Activated T-helper 2 cell treated with anti-CD3 and anti-CD28 coated beads, Interferon-gamma antibody, Interleukin-2, Interleukin-4, amounts not matched to agents 10 μg/mL and 5 μg/mL and 100 μg/mL, durations not matched to agents 14 hours and 24 hours and 36 hours (primary cell): Measurements from ENCODE around the gene KSR1. TPM values are rescaled to one million over a fixed set of nuclear protein-coding genes. Genes with fewer than 3 reads are reported as not detected.
"Not testable (repeated sequence)": the region's sequence is repeated elsewhere in the genome, so short reads cannot be mapped to it uniquely, and the experiment has no call there.

ENCODE experiments used
- DNase-seq: peaks from one replicate; pipeline ENCODE4 v3.0.0; 2021; ENCODE audit warnings: low spot score
- H3K27ac Mint-ChIP-seq: one replicate; pipeline ENCODE4 v1.8.0; 2021; ENCODE audit warnings: mixed read lengths
- H3K27me3 Mint-ChIP-seq: one replicate; pipeline ENCODE4 v1.8.0; 2021; ENCODE audit warnings: low read depth, mixed read lengths
- H3K36me3 Mint-ChIP-seq: one replicate; pipeline ENCODE4 v1.8.0; 2021; ENCODE audit warnings: low read depth, mixed read lengths
- H3K4me1 Mint-ChIP-seq: one replicate; pipeline ENCODE4 v1.8.0; 2021; ENCODE audit warnings: low read depth, mixed read lengths
- H3K4me3 Mint-ChIP-seq: one replicate; pipeline ENCODE4 v1.8.0; 2021; ENCODE audit warnings: low read depth, mild to moderate bottlenecking, moderate library complexity, mixed read lengths
- H3K9me3 Mint-ChIP-seq: one replicate; pipeline ENCODE4 v1.8.0; 2021; ENCODE audit warnings: mixed read lengths
- intact Hi-C: fragments of 100-400 bp; cut with micrococcal nuclease; formaldehyde crosslinking; loops from one replicate; pipeline ENCODE4 v1.15.1; 2023
- total RNA-seq: library from RNA; stranded (reverse); gene quantifications from 2 replicates; pipeline ENCODE4 v1.2.3, GENCODE V29; 2022

Gene KSR1
- total RNA-seq, 1 donor from 2014 or later: 96.5 TPM

DNA sequence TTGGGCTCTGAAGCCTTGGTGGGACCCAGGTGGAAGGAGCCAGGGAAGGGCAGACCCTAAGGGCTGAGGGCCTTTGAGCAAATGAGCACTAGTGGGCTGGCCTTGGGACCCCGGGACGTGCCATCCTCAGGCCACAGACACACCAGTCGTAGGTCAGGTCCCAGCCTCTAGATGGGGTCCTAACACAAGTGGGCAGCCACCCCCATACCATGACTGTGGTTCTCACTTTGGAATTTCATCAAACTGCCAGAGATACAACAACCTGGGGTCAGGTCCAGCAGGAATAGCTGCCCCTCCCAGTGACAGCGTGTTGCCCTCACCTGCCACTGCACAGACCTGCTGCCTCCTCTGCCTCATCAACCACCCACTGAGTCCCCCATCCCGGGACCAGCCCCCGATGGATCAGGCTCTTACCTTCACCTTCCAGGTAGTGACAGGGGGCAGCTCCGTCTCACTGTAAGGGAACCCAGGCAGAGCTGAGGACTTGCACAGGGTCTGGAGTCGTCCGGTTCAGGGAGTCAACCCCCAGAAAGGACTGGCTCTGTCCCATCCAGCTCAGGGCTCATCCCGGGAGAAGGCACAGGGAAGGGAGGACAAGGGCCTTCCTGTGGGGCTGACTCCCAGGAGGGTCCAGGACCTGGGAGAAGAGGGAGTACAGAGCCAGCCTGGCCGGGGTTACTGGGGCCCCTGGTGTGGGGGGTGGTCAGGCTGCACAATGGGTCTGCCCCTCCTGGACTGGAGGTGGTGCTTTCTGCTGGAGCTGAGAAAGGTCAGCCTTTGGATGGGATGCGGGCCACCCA is 214.7 kb downstream of the KSR1 start:
- Mint-ChIP-seq H3K9me3 (no peaks in the 10 kb centered on the region), H3K27ac (no peak overlapping the region), H3K36me3 (no peaks in the 10 kb centered on the region), H3K27me3 (no peaks in the 10 kb centered on the region), H3K4me1 (no peaks in the 10 kb centered on the region), H3K4me3 (no peak overlapping the region)
- intact Hi-C loops: no loop called here
- no peak for DNase-seq

GRCh38 chr17:27671591-27671910 is 215.3 kb downstream of the KSR1 start:
- H3K27me3 Mint-ChIP-seq: no peaks in the 10 kb centered on the region
- H3K9me3 Mint-ChIP-seq: no peaks in the 10 kb centered on the region
- H3K36me3 Mint-ChIP-seq: no peaks in the 10 kb centered on the region
- H3K27ac Mint-ChIP-seq: no peak overlapping the region
- intact Hi-C loops: no loop called here
- DNase-seq: no peak
- no peak overlapping the region for H3K4me3 Mint-ChIP-seq
- H3K4me1 Mint-ChIP-seq: no peaks in the 10 kb centered on the region

DNA sequence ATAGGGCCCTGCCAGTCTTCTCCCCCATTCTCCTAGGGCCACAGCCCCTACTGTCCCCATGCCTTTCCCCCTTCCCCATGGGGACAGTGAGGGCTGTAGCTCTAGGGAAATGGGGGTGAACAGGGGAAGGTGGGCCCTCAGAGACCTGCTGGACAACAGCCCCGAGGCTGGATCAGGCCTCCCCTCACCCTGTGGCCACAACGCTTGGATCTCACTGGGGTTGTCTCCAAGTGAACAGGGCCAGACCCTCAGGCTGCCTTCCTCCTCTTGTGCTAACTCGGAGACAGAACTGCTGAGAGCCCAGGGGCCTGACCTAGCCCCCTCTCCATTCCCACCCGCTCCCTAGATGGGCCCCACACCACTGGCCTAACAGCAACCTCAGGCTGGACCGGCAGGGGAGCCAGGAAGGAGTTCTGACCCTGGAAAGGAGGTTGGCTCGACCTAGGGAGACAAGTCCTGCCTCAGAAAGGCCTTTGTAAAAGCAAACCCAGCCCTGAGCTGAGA is 215.8 kb downstream of the KSR1 start:
- H3K4me3 Mint-ChIP-seq, DNase-seq, H3K27ac Mint-ChIP-seq, H3K4me1 Mint-ChIP-seq, H3K27me3 Mint-ChIP-seq, intact Hi-C loops, H3K9me3 Mint-ChIP-seq, H3K36me3 Mint-ChIP-seq: not testable (repeated sequence)

DNA sequence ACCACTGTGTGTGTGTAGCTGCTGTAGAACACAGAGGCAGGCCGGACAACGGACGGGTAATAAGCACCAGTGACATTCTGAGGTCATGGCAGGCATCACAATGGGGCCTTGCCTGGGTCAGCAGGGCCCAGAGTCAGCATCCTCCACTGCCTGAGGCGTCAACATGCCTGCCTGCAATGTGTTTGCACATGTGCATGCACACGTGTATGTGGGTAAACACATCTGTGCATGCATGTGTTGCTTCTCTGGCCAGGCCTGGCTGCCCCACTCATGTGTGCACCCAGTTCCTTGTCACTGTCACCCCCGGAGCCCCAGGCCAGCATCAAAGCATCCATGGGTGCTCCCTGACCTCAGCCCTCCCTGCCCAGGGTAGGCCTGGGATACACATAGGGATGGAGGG is 218.1 kb downstream of the KSR1 start:
- Mint-ChIP-seq H3K36me3 (no peaks in the 10 kb centered on the region), H3K27me3 (peaks cover 4% of the 10 kb centered on the region), H3K27ac (no peak overlapping the region), H3K4me3 (no peak overlapping the region), H3K9me3 (no peaks in the 10 kb centered on the region), H3K4me1 (no peaks in the 10 kb centered on the region)
- DNase-seq: no peak
- intact Hi-C loops: no loop called here

Other genes with a start within 250 kb of the KSR1 start
- 165 and 170 TPM in 2 replicates for gene WSB1, start 162.3 kb upstream of the KSR1 start, total RNA-seq
- gene LGALS9, start 174.7 kb downstream of the KSR1 start, total RNA-seq: 35.1 and 35.8 TPM in 2 replicates